ENCODE measurements around the gene LCMT1.
A peak's percentile ranks its signal among the peaks of the same experiment; 100 is the strongest.
"Not testable (repeated sequence)": the region's sequence is repeated elsewhere in the genome, so short reads cannot be mapped to it uniquely, and the experiment has no call there.

Gene LCMT1

GRCh38 chr16:25177512-25177830, 65.9 kb downstream of the LCMT1 start:
- no peak for TF ChIP-seq CTCF (IDR thresholded peaks at IDR 0.05)

GRCh38 chr16:25177831-25178688, 66.5 kb downstream of the LCMT1 start:
- no peaks in the 10 kb centered on the region for H3K27me3 Mint-ChIP-seq (ENCODE audit: low read depth, poor library complexity)
- DNase-seq, result no peak
- peaks cover 13% of the 10 kb centered on the region for H3K4me1 Mint-ChIP-seq
- H3K36me3 Mint-ChIP-seq (ENCODE audit: low read depth), result peaks cover 31% of the 10 kb centered on the region
- no peaks in the 10 kb centered on the region for H3K9me3 Mint-ChIP-seq
- TF ChIP-seq CTCF (IDR thresholded peaks at IDR 0.05), result no peak
- no peak overlapping the region for H3K4me3 Mint-ChIP-seq
- peak overlapping the region; percentile 94 for H3K27ac Mint-ChIP-seq

More at GRCh38 chr16:25177512-25177830, 65.9 kb downstream of the LCMT1 start:
- Mint-ChIP-seq H3K9me3 (no peaks in the 10 kb centered on the region), H3K27ac (no peak overlapping the region), H3K27me3 (ENCODE audit: low read depth, poor library complexity) (no peaks in the 10 kb centered on the region), H3K4me1 (peaks cover 13% of the 10 kb centered on the region), H3K4me3 (no peak overlapping the region), H3K36me3 (ENCODE audit: low read depth) (peaks cover 37% of the 10 kb centered on the region)
- DNase-seq, result no peak

- H3K9me3 Mint-ChIP-seq; H3K27me3 Mint-ChIP-seq (ENCODE audit: low read depth, poor library complexity); DNase-seq; H3K27ac Mint-ChIP-seq; H3K4me3 Mint-ChIP-seq: not testable (repeated sequence)
- H3K36me3 Mint-ChIP-seq (ENCODE audit: low read depth), result peaks cover 16% of the 10 kb centered on the region
- peaks cover 13% of the 10 kb centered on the region for H3K4me1 Mint-ChIP-seq
Measured at GRCh38 chr16:25181236-25181635, 69.7 kb downstream of the LCMT1 start.

- Mint-ChIP-seq H3K27ac (no peak overlapping the region), H3K27me3 (ENCODE audit: low read depth, poor library complexity) (peaks cover 3% of the 10 kb centered on the region), H3K4me3 (no peak overlapping the region), H3K4me1 (no peaks in the 10 kb centered on the region), H3K36me3 (ENCODE audit: low read depth) (no peaks in the 10 kb centered on the region), H3K9me3 (no peaks in the 10 kb centered on the region)
- TF ChIP-seq CTCF (IDR thresholded peaks at IDR 0.05), result no peak
- DNase-seq, result no peak
Measured at GRCh38 chr16:25184771-25185170, 73.2 kb downstream of the LCMT1 start.

- H3K9me3 Mint-ChIP-seq, result no peaks in the 10 kb centered on the region
- H3K4me3 Mint-ChIP-seq, result no peak overlapping the region
- peaks cover 12% of the 10 kb centered on the region for H3K4me1 Mint-ChIP-seq
- H3K27ac Mint-ChIP-seq, result peak overlapping the region; percentile 9
- no peak for DNase-seq
- no peak for TF ChIP-seq CTCF (IDR thresholded peaks at IDR 0.05)
- H3K36me3 Mint-ChIP-seq (ENCODE audit: low read depth), result no peaks in the 10 kb centered on the region
- peaks cover 6% of the 10 kb centered on the region for H3K27me3 Mint-ChIP-seq (ENCODE audit: low read depth, poor library complexity)
Measured at GRCh38 chr16:25187491-25187795, 75.9 kb downstream of the LCMT1 start.

GRCh38 chr16:25189305-25189704, 77.8 kb downstream of the LCMT1 start:
- peak overlapping the region; percentile 27 for H3K27ac Mint-ChIP-seq
- no peak for TF ChIP-seq CTCF (IDR thresholded peaks at IDR 0.05)
- no peak overlapping the region for H3K4me3 Mint-ChIP-seq
- DNase-seq, result no peak
- no peaks in the 10 kb centered on the region for H3K36me3 Mint-ChIP-seq (ENCODE audit: low read depth)
- H3K27me3 Mint-ChIP-seq (ENCODE audit: low read depth, poor library complexity), result peaks cover 6% of the 10 kb centered on the region
- no peaks in the 10 kb centered on the region for H3K9me3 Mint-ChIP-seq
- peaks cover 13% of the 10 kb centered on the region for H3K4me1 Mint-ChIP-seq

Data from nephron progenitor cell (in vitro differentiated cells).